ENCODE data around the gene CYP4B1.
"Not testable (repeated sequence)": the region's sequence is repeated elsewhere in the genome, so short reads cannot be mapped to it uniquely, and the experiment has no call there.

GRCh38 chr1:46754707-46755106 lies 44.1 kb upstream of the CYP4B1 start:
- TF ChIP-seq, protein P1, sequence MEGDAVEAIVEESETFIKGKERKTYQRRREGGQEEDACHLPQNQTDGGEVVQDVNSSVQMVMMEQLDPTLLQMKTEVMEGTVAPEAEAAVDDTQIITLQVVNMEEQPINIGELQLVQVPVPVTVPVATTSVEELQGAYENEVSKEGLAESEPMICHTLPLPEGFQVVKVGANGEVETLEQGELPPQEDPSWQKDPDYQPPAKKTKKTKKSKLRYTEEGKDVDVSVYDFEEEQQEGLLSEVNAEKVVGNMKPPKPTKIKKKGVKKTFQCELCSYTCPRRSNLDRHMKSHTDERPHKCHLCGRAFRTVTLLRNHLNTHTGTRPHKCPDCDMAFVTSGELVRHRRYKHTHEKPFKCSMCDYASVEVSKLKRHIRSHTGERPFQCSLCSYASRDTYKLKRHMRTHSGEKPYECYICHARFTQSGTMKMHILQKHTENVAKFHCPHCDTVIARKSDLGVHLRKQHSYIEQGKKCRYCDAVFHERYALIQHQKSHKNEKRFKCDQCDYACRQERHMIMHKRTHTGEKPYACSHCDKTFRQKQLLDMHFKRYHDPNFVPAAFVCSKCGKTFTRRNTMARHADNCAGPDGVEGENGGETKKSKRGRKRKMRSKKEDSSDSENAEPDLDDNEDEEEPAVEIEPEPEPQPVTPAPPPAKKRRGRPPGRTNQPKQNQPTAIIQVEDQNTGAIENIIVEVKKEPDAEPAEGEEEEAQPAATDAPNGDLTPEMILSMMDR (conservative IDR thresholded peaks at IDR 0.05; ENCODE audit: low read length) = not testable (repeated sequence)
- TF ChIP-seq EZH2phosphoT487 (IDR thresholded peaks at IDR 0.05; ENCODE audit: borderline replicate concordance, low read depth, low read length) = not testable (repeated sequence)
